GM12801 (cell line): Measurements from ENCODE around the gene MYT1.

ENCODE experiments used
- CTCF ChIP-seq: IDR thresholded peaks from one replicate; pipeline ENCODE4 v1.5.1; 2011; ENCODE audit warnings: control low read depth; ENCODE audit not compliant: insufficient read length; ENCODE audit errors: extremely low read depth

MYT1 gene

GRCh38 chr20:64129146-64129782 lies 35.0 kb upstream of the MYT1 start:
- TF ChIP-seq CTCF: no peak

GRCh38 chr20:64130271-64130670 lies 34.0 kb upstream of the MYT1 start:
- no peak for TF ChIP-seq CTCF

GRCh38 chr20:64130876-64131275 lies 33.4 kb upstream of the MYT1 start:
- TF ChIP-seq CTCF: no peak

GRCh38 chr20:64131406-64131805 lies 32.8 kb upstream of the MYT1 start:
- TF ChIP-seq CTCF: no peak

GRCh38 chr20:64133951-64134407 lies 30.3 kb upstream of the MYT1 start:
- TF ChIP-seq CTCF: no peak

GRCh38 chr20:64136004-64136710 lies 28.1 kb upstream of the MYT1 start:
- no peak for TF ChIP-seq CTCF

GRCh38 chr20:64137598-64138031 lies 26.6 kb upstream of the MYT1 start:
- no peak for TF ChIP-seq CTCF
